Measurements from ENCODE around the gene WBP2NL. TPM values are rescaled to one million over a fixed set of nuclear protein-coding genes. Genes with fewer than 3 reads are reported as not detected.

WBP2NL gene
- total RNA-seq, 1 experiment from 2014 or later: 1.0 TPM

GRCh38 chr22:41970601-41971000 is 28.0 kb upstream of the WBP2NL start:
- Histone ChIP-seq H3K4me1 (no peaks in the 10 kb centered on the region), H3K4me3 (ENCODE audit: low read depth, low read length) (no peak overlapping the region), H3K36me3 (ENCODE audit: control insufficient read depth, insufficient read depth, low read length) (no peaks in the 10 kb centered on the region), H3K9me3 (no peaks in the 10 kb centered on the region), H3K27me3 (replicated peaks; ENCODE audit: control insufficient read depth, insufficient read depth, low read length) (no peaks in the 10 kb centered on the region; the same call in 1 of the 2 replicates)
- Mint-ChIP-seq H3K9me3 (ENCODE audit: unreplicated experiment) (no peaks in the 10 kb centered on the region), H3K27ac (ENCODE audit: unreplicated experiment) (no peak overlapping the region), H3K36me3 (ENCODE audit: insufficient read depth, unreplicated experiment) (no peaks in the 10 kb centered on the region), H3K4me3 (ENCODE audit: unreplicated experiment) (no peak overlapping the region), H3K4me1 (ENCODE audit: low read depth, unreplicated experiment) (no peaks in the 10 kb centered on the region), H3K27me3 (ENCODE audit: insufficient read depth, unreplicated experiment) (peaks cover 14% of the 10 kb centered on the region)
- intact Hi-C loops (cut with micrococcal nuclease; ENCODE audit: unreplicated experiment): no loop called here
- ChIA-PET CTCF (no interaction called here), POLR2A (no interaction called here)
- DNase-seq: no peak
- BruUV-seq (replicated peaks): no TSS peak
- no peak for TF ChIP-seq CTCF (IDR thresholded peaks at IDR 0.05; ENCODE audit: insufficient read depth in 1 of 2, low read depth in 1 of 2, low read length in 1 of 2, severe bottlenecking in 1 of 2, unreplicated experiment in 1 of 2)

GRCh38 chr22:41971431-41971830 is 27.2 kb upstream of the WBP2NL start:
- no peaks in the 10 kb centered on the region for H3K9me3 Mint-ChIP-seq (ENCODE audit: unreplicated experiment)
- no peak overlapping the region for H3K27ac Mint-ChIP-seq (ENCODE audit: unreplicated experiment)
- POLR2A ChIA-PET: no interaction called here
- no TSS peak for BruUV-seq (replicated peaks)
- Histone ChIP-seq H3K9me3 (no peaks in the 10 kb centered on the region), H3K4me3 (ENCODE audit: low read depth, low read length) (no peak overlapping the region), H3K4me1 (no peaks in the 10 kb centered on the region), H3K36me3 (ENCODE audit: control insufficient read depth, insufficient read depth, low read length) (no peaks in the 10 kb centered on the region), H3K27me3 (replicated peaks; ENCODE audit: control insufficient read depth, insufficient read depth, low read length) (no peaks in the 10 kb centered on the region; the same call in 1 of the 2 replicates)
- DNase-seq: no peak
- H3K4me3 Mint-ChIP-seq (ENCODE audit: unreplicated experiment): no peak overlapping the region
- TF ChIP-seq CTCF (IDR thresholded peaks at IDR 0.05; ENCODE audit: insufficient read depth in 1 of 2, low read depth in 1 of 2, low read length in 1 of 2, severe bottlenecking in 1 of 2, unreplicated experiment in 1 of 2): no peak
- intact Hi-C loops (cut with micrococcal nuclease; ENCODE audit: unreplicated experiment): no loop called here
- H3K4me1 Mint-ChIP-seq (ENCODE audit: low read depth, unreplicated experiment): no peaks in the 10 kb centered on the region
- CTCF ChIA-PET: no interaction called here
- H3K27me3 Mint-ChIP-seq (ENCODE audit: insufficient read depth, unreplicated experiment): peaks cover 21% of the 10 kb centered on the region
- H3K36me3 Mint-ChIP-seq (ENCODE audit: insufficient read depth, unreplicated experiment): no peaks in the 10 kb centered on the region

- no TSS peak for BruUV-seq (replicated peaks)
- no peak overlapping the region for H3K4me3 ChIP-seq (ENCODE audit: low read depth, low read length)
- DNase-seq: no peak
- no peaks in the 10 kb centered on the region for H3K4me1 ChIP-seq
- Mint-ChIP-seq H3K9me3 (ENCODE audit: unreplicated experiment) (no peaks in the 10 kb centered on the region), H3K27ac (ENCODE audit: unreplicated experiment) (no peak overlapping the region), H3K4me3 (ENCODE audit: unreplicated experiment) (no peak overlapping the region), H3K4me1 (ENCODE audit: low read depth, unreplicated experiment) (no peaks in the 10 kb centered on the region), H3K36me3 (ENCODE audit: insufficient read depth, unreplicated experiment) (no peaks in the 10 kb centered on the region), H3K27me3 (ENCODE audit: insufficient read depth, unreplicated experiment) (peaks cover 21% of the 10 kb centered on the region)
- H3K36me3 ChIP-seq (ENCODE audit: control insufficient read depth, insufficient read depth, low read length): no peaks in the 10 kb centered on the region
- CTCF ChIA-PET: no interaction called here
- POLR2A ChIA-PET: no interaction called here
- no peaks in the 10 kb centered on the region for H3K9me3 ChIP-seq
- no peaks in the 10 kb centered on the region; the same call in none of the 2 replicates for H3K27me3 ChIP-seq (replicated peaks; ENCODE audit: control insufficient read depth, insufficient read depth, low read length)
- no peak for TF ChIP-seq CTCF (IDR thresholded peaks at IDR 0.05; ENCODE audit: insufficient read depth in 1 of 2, low read depth in 1 of 2, low read length in 1 of 2, severe bottlenecking in 1 of 2, unreplicated experiment in 1 of 2)
- intact Hi-C loops (cut with micrococcal nuclease; ENCODE audit: unreplicated experiment): no loop called here
These were observed 23.8 kb upstream of the WBP2NL start for GRCh38 chr22:41974691-41975290.

Measured in Caco-2 (cell line).